Measurements from ENCODE around the gene TSPYL4.

TSPYL4 gene

GRCh38 chr6:116254297-116255056 is 602 bp upstream of the TSPYL4 start:
- Histone ChIP-seq H3K4me3 (replicated peaks; ENCODE audit: insufficient read depth, low read length) (peak overlapping the region; percentile 94), H3K27me3 (ENCODE audit: insufficient read depth, poor library complexity, severe bottlenecking) (no peaks in the 10 kb centered on the region), H3K27ac (replicated peaks) (peak overlapping the region; percentile 77)
- DNase-seq (ENCODE audit: low read depth in 1 of 2, low spot score in 1 of 2): no peak
- TF ChIP-seq REST (IDR thresholded peaks at IDR 0.05; ENCODE audit: insufficient replicate concordance, low read depth) (no peak), CTCF (IDR thresholded peaks at IDR 0.05; ENCODE audit: insufficient read depth, low read length) (no peak), POLR2AphosphoS5 (IDR thresholded peaks at IDR 0.05; ENCODE audit: low read depth) (no peak), SPI1 (IDR thresholded peaks at IDR 0.05; ENCODE audit: borderline replicate concordance, low read depth) (no peak), GABPA (IDR thresholded peaks at IDR 0.05; ENCODE audit: low read depth) (no peak)

- no peak for DNase-seq (ENCODE audit: low read depth in 1 of 2, low spot score in 1 of 2)
- peak overlapping the region; percentile 94 for H3K4me3 ChIP-seq (replicated peaks; ENCODE audit: insufficient read depth, low read length)
- TF ChIP-seq SPI1 (IDR thresholded peaks at IDR 0.05; ENCODE audit: borderline replicate concordance, low read depth) (no peak), CTCF (IDR thresholded peaks at IDR 0.05; ENCODE audit: insufficient read depth, low read length) (no peak)
- H3K27ac ChIP-seq (replicated peaks): peak overlapping the region; percentile 77
- H3K27me3 ChIP-seq (ENCODE audit: insufficient read depth, poor library complexity, severe bottlenecking): no peaks in the 10 kb centered on the region
Observed at GRCh38 chr6:116253188-116253504, 729 bp downstream of the TSPYL4 start.

GRCh38 chr6:116251568-116252384 is 2.1 kb downstream of the TSPYL4 start:
- no peak for DNase-seq (ENCODE audit: low read depth in 1 of 2, low spot score in 1 of 2)

GRCh38 chr6:116248577-116248976 is 5.3 kb downstream of the TSPYL4 start:
- H3K4me3 ChIP-seq (replicated peaks; ENCODE audit: insufficient read depth, low read length): no peak overlapping the region
- no peak overlapping the region for H3K27ac ChIP-seq (replicated peaks)
- no peaks in the 10 kb centered on the region for H3K27me3 ChIP-seq (ENCODE audit: insufficient read depth, poor library complexity, severe bottlenecking)
- DNase-seq (ENCODE audit: low read depth in 1 of 2, low spot score in 1 of 2): no peak
- TF ChIP-seq SPI1 (IDR thresholded peaks at IDR 0.05; ENCODE audit: borderline replicate concordance, low read depth): no peak
- TF ChIP-seq POLR2AphosphoS5 (IDR thresholded peaks at IDR 0.05; ENCODE audit: low read depth): no peak
- TF ChIP-seq CTCF (IDR thresholded peaks at IDR 0.05; ENCODE audit: insufficient read depth, low read length): no peak
- TF ChIP-seq REST (IDR thresholded peaks at IDR 0.05; ENCODE audit: insufficient replicate concordance, low read depth): no peak
- TF ChIP-seq GABPA (IDR thresholded peaks at IDR 0.05; ENCODE audit: low read depth): no peak

More at GRCh38 chr6:116251568-116252384, 2.1 kb downstream of the TSPYL4 start:
- peak; percentile 70; the same call in 1 of the 2 replicates for TF ChIP-seq SPI1 (IDR thresholded peaks at IDR 0.05; ENCODE audit: borderline replicate concordance, low read depth)
- TF ChIP-seq CTCF (IDR thresholded peaks at IDR 0.05; ENCODE audit: insufficient read depth, low read length): no peak
- Histone ChIP-seq H3K27ac (replicated peaks) (no peak overlapping the region), H3K4me3 (replicated peaks; ENCODE audit: insufficient read depth, low read length) (no peak overlapping the region), H3K27me3 (ENCODE audit: insufficient read depth, poor library complexity, severe bottlenecking) (no peaks in the 10 kb centered on the region)

All from HL-60 (cell line).